Activated gamma-delta T cell (primary cell): ENCODE data around the gene RPA3.
A peak's percentile ranks its signal among the peaks of the same experiment; 100 is the strongest.

Experiments
- DNase-seq: peaks from one replicate; lab custom pipeline; 2025; lab: John Stamatoyannopoulos, UW

Gene RPA3

GRCh38 chr7:7653593-7654187, 64.7 kb downstream of the RPA3 start:
- no peak for DNase-seq

DNA sequence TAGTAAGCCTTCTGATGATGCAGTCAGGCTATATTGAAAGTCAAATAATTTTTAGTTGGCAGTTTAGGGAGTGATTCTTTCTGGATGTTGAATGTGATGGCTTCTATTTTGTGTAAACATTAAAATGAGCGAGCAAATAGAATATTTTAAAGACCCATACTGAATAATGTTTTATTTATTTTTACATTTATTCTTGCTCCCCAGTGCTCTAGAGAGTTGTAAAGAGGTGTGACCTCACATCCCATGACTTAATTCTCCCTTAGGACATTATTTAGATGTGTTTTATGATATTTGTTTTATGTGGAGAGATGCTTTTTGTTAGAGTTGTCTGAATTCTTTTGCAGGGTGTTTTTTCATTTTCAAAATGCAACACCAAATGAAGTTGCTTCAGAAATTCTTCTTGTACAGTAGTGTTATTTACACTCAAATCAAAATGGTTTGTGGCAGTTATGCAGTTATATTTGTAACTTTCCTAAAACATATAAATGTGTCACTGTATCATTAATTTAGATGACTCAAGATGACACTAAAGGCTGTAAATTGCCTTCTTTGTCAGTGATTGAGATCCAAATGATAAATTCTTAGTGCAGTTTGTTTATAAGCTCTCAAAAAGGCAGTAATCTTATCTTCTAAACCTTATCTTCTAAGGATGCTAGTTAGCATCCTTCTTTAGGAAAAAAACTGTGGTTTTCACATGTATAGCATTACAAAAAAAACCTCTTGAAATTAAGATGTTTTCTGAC, 65.4 kb downstream of the RPA3 start:
- no peak for DNase-seq

GRCh38 chr7:7651479-7651878, 66.9 kb downstream of the RPA3 start:
- no peak for DNase-seq

DNA sequence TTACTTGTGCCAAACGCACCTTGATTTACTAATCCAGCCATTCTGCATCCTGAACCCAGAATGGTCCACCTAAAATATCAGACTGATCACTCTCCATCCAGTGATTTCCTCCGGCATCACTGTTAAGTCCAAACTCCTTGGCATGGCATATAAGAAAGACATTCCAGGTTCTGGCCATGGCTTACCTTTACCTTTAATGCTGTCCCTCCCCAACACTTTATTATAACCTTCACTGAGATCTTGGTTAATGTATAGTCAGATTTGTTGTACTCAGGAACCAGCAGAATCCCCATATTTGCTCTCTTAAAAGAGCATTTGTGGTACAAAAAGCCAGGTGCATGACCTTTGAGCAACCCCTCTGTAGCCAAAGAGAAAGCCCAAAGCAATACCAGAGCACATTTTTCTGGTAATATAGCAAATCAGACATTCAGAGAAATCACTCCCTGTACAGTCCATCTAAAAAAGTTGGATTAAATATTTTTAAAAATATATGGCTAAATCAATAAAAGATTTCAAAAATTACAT, 67.7 kb downstream of the RPA3 start:
- DNase-seq, result no peak

DNA sequence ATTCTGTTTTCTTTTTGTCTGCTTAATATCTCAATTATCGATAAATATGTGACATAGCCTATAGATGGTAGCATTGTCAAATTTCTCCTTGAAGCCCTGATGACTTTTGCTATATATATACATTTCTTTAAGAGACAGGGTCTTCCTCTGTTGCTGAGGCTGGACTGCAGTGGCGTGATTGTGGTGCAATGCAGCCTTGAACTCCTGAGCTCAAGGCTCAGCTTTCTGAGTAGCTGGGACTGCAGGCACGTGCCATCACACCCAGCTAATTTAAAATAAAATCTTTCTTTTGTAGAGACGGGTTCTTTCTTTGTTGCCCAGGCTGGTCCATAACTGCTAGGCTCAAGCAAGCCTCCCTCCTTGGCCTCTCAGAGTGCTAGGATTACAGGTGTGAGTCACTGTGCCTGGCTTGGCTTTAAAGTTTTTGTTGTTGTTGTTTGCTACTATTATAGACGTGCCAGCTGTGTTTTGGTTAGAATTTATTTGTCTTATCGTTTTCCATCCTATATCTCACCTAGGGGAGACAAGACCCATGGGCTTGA, 70.8 kb downstream of the RPA3 start:
- DNase-seq, result no peak

- no peak for DNase-seq
Observed at GRCh38 chr7:7642081-7642480, 76.3 kb downstream of the RPA3 start.

- DNase-seq, result no peak
Observed at GRCh38 chr7:7641129-7641663, 77.2 kb downstream of the RPA3 start.

DNA sequence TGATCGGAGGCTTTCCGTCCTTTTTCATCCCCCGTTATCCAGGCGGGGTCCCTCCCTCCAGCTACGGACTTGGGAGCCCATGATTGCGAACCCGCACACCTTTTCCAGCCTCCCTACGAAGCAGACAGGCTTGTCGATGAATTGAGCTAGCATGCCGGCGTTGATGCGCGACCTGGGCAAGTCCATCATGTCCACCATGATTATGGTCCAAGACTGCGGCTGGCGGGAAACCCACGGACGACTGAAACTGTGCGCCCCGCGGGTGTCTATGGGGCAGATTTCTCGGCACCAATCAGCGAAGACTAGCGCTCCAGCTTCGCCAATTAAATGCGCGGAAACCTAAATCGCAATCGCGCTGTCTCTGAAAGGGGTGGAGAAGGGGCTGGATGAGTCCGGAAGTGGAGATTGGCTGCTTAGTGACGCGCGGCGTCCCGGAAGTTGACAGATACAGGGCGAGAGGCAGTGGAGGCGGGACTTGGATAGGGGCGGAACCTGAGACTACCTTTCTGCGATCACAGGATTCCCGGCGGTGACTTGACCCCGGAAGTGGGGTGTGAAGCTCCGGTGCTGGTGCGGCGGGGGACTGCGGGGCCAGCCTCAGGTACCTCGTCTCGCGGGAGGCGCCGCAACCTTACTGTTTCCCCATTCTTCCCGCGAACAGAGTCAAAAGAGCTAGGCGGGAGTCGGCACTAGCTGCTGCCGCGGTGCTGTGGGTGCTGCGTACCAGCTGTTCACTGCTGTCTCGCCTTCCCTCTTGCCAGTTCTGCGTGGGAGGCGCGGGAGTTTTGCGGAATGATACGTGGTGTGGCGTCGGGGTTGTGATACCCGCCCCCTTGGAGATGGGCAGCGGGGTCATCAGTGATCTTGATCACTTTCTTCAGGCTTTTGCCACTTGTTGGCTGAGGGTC, 77.9 kb downstream of the RPA3 start, which contains the start of gene UMAD1:
Gene UMAD1, plus strand, starts transcription at position 532 of the 908 bp plus-strand sequence. CDS start 32,620 bp downstream, outside the sequence.
- DNase-seq, result peak; percentile 85

- DNase-seq, result no peak
Observed at GRCh38 chr7:7639847-7640220, 78.6 kb downstream of the RPA3 start.

GRCh38 chr7:7639421-7639820, 79.0 kb downstream of the RPA3 start:
- no peak for DNase-seq

DNA sequence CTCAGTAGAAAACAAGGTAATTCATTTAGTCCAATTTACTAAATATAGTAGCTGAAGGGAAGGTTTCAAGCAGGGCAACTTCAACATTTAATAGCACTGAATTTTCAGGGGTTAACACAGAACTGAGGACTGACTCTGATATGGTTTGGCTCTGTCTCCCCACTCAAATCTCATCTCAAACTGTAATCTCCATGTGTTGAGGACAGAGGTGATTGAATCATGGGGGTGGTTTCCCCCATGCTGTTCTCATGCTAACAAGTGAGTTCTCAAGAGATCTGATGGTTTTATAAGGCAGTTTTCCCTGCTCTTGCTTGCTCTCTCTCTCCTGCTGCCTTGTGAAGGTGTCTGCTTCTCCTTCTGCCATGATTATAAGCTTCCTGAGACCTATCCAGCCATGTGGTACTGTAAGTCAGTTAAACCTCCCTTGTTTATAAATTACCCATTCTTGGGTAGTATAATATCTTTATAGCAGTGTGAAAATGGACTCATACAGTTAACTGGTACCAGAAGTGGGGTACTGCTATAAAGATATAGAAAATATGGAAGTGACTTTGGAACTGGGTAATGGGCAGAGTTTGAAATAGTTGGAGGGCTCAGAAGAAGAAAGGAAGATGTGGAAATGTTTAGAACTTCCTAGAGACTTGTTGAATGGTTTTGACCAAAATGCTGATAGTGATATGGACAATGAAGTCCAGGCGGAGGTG, 87.6 kb downstream of the RPA3 start:
- DNase-seq, result no peak

GRCh38 chr7:7628476-7628875, 89.9 kb downstream of the RPA3 start:
- DNase-seq, result no peak

DNA sequence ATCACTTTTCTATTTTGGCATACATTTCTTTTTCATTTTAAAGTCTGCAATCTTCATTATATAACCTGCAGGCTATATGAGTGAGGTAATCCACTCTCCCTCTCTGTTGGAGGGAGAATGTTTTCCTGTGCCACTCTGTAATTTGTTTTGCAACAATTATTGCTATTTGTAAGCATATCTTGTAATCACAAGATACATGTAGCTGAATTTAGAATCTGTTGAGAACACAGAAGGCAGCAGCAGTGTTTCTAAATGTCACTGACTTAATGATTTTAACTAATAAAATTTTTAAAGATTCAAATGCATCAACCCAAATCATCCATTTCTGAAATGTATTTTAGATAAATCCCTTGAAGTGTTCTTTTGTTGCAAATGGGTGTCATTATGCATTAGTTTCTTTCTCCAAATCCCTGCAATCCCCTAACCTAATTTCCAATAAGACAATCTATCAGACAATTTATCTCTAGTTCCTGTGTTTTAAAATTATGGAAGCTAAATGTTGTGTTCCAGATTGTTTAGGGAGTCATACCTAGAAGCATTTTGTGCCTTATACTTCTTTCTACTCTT, 97.7 kb downstream of the RPA3 start:
- DNase-seq, result no peak

GRCh38 chr7:7620236-7620635, 98.2 kb downstream of the RPA3 start:
- DNase-seq, result no peak

GRCh38 chr7:7618410-7618809, 100.0 kb downstream of the RPA3 start:
- DNase-seq, result no peak

DNA sequence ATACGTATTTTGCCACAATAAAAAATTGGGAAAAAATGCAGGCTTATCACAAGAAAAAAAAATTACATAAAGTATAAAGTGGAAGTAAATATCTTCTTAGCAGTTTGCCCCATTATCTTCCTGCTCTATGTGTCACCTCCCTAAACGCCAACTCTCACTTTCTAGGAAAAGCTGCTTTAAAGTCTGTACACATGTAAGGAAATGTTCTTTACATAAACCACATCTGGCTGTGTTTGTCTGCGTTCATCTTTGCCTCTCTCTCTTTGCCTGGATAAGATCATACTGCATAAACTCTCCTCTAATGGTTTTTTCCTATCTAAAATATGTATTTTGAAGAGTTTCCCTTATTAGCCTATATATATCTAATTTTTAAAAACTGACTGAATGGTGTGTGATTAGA, 100.9 kb downstream of the RPA3 start:
- DNase-seq, result no peak

- DNase-seq, result no peak
Observed at GRCh38 chr7:7614018-7614741, 104.2 kb downstream of the RPA3 start.

- DNase-seq, result no peak
Observed at GRCh38 chr7:7613210-7613609, 105.2 kb downstream of the RPA3 start.

DNA sequence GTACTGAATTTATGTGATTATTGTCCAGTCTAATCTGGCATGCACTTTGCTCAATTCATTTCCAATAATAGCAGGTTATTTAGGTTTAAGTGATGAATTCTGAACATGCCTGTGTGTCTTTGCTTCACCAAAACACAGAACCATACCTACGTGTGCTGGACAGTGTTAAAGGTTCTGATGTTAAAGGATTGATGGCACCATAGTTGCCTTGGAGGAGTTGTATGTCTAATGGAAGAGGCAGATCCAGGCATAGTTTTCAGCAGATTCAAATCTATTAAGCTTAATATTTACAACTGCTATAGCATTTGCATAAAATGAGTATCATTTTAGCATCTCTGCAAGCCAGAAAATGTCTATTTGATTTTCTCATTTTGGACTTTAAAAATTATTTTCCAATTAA, 105.9 kb downstream of the RPA3 start:
- no peak for DNase-seq

GRCh38 chr7:7609330-7609729, 109.1 kb downstream of the RPA3 start:
- no peak for DNase-seq
